Activated T-helper 2 cell treated with anti-CD3 and anti-CD28 coated beads, Interferon-gamma antibody, Interleukin-2, Interleukin-4, amounts not matched to agents 10 μg/mL and 5 μg/mL and 100 μg/mL, durations not matched to agents 14 hours and 24 hours and 36 hours (primary cell): ENCODE results near the gene C1orf87. TPM values are rescaled to one million over a fixed set of nuclear protein-coding genes. Genes with fewer than 3 reads are reported as not detected.
A peak's percentile ranks its signal among the peaks of the same experiment; 100 is the strongest.

ENCODE experiments used
- DNase-seq: peaks from one replicate; pipeline ENCODE4 v3.0.0; 2021; ENCODE audit warnings: low spot score
- H3K27ac Mint-ChIP-seq: one replicate; pipeline ENCODE4 v1.8.0; 2021; ENCODE audit warnings: mixed read lengths
- H3K27me3 Mint-ChIP-seq: one replicate; pipeline ENCODE4 v1.8.0; 2021; ENCODE audit warnings: low read depth, mixed read lengths
- H3K36me3 Mint-ChIP-seq: one replicate; pipeline ENCODE4 v1.8.0; 2021; ENCODE audit warnings: low read depth, mixed read lengths
- H3K4me1 Mint-ChIP-seq: one replicate; pipeline ENCODE4 v1.8.0; 2021; ENCODE audit warnings: low read depth, mixed read lengths
- H3K4me3 Mint-ChIP-seq: one replicate; pipeline ENCODE4 v1.8.0; 2021; ENCODE audit warnings: low read depth, mild to moderate bottlenecking, moderate library complexity, mixed read lengths
- H3K9me3 Mint-ChIP-seq: one replicate; pipeline ENCODE4 v1.8.0; 2021; ENCODE audit warnings: mixed read lengths
- intact Hi-C: fragments of 100-400 bp; cut with micrococcal nuclease; formaldehyde crosslinking; loops from one replicate; pipeline ENCODE4 v1.15.1; 2023
- total RNA-seq: library from RNA; stranded (reverse); gene quantifications from 2 replicates; pipeline ENCODE4 v1.2.3, GENCODE V29; 2022

Gene C1orf87
- total RNA-seq, 1 donor from 2014 or later: not detected

- Mint-ChIP-seq H3K27ac (no peak overlapping the region), H3K4me1 (no peaks in the 10 kb centered on the region), H3K27me3 (peaks cover 3% of the 10 kb centered on the region), H3K9me3 (no peaks in the 10 kb centered on the region), H3K36me3 (no peaks in the 10 kb centered on the region), H3K4me3 (no peak overlapping the region)
- intact Hi-C loops: loop anchor here (1.0 kb wide), 2 partner anchors 44 to 68 kb away; no protein-coding TSS in a partner anchor
- DNase-seq: peak; percentile 28
Measured at GRCh38 chr1:59947047-59947938, 126.3 kb downstream of the C1orf87 start.

- Mint-ChIP-seq H3K27me3 (peaks cover 5% of the 10 kb centered on the region), H3K27ac (no peak overlapping the region), H3K36me3 (no peaks in the 10 kb centered on the region), H3K4me3 (no peak overlapping the region), H3K4me1 (no peaks in the 10 kb centered on the region), H3K9me3 (no peaks in the 10 kb centered on the region)
- intact Hi-C loops: no loop called here
- DNase-seq: no peak
Measured at GRCh38 chr1:59945790-59946189, 127.8 kb downstream of the C1orf87 start.

Other genes with a start within 250 kb of the C1orf87 start
- gene CYP2J2, start 147.0 kb downstream of the C1orf87 start, total RNA-seq: 0.11 and 0.16 TPM in 2 replicates